ENCODE data around the gene BZW2.
A peak's percentile ranks its signal among the peaks of the same experiment; 100 is the strongest.
"Not testable (repeated sequence)": the region's sequence is repeated elsewhere in the genome, so short reads cannot be mapped to it uniquely, and the experiment has no call there.

The BZW2 gene

GRCh38 chr7:16644636-16645592, 1.1 kb upstream of the BZW2 start:
- peak; percentile 30 to 40 for DNase-seq (ENCODE audit: low read depth in 2 of 2)

- DNase-seq (ENCODE audit: low read depth in 2 of 2), result no peak
Observed at GRCh38 chr7:16646472-16647072, 591 bp downstream of the BZW2 start.

- no peak for DNase-seq (ENCODE audit: low read depth in 2 of 2)
Observed at GRCh38 chr7:16647435-16647960, 1.5 kb downstream of the BZW2 start.

- no peak for DNase-seq (ENCODE audit: low read depth in 2 of 2)
Observed at GRCh38 chr7:16648551-16648950, 2.6 kb downstream of the BZW2 start.

GRCh38 chr7:16649196-16649595, 3.2 kb downstream of the BZW2 start:
- no peak for DNase-seq (ENCODE audit: low read depth in 2 of 2)

GRCh38 chr7:16650266-16650665, 4.3 kb downstream of the BZW2 start:
- DNase-seq (ENCODE audit: low read depth in 2 of 2), result no peak

- DNase-seq (ENCODE audit: low read depth in 2 of 2), result no peak
Observed at GRCh38 chr7:16651396-16652239, 5.6 kb downstream of the BZW2 start.

- DNase-seq (ENCODE audit: low read depth in 2 of 2), result no peak
Observed at GRCh38 chr7:16652240-16652583, 6.2 kb downstream of the BZW2 start.

GRCh38 chr7:16652888-16653287, 6.9 kb downstream of the BZW2 start:
- no peak for DNase-seq (ENCODE audit: low read depth in 2 of 2)

- DNase-seq (ENCODE audit: low read depth in 2 of 2), result no peak
Observed at GRCh38 chr7:16655394-16655793, 9.4 kb downstream of the BZW2 start.

GRCh38 chr7:16656141-16656540, 10.2 kb downstream of the BZW2 start:
- no peak for DNase-seq (ENCODE audit: low read depth in 2 of 2)

- no peak for DNase-seq (ENCODE audit: low read depth in 2 of 2)
Observed at GRCh38 chr7:16657656-16658279, 11.8 kb downstream of the BZW2 start.

GRCh38 chr7:16659854-16660497, 14.0 kb downstream of the BZW2 start:
- DNase-seq (ENCODE audit: low read depth in 2 of 2), result not testable (repeated sequence)

- DNase-seq (ENCODE audit: low read depth in 2 of 2), result no peak
Observed at GRCh38 chr7:16660702-16661464, 14.9 kb downstream of the BZW2 start.

GRCh38 chr7:16661924-16662323, 15.9 kb downstream of the BZW2 start:
- DNase-seq (ENCODE audit: low read depth in 2 of 2), result no peak

GRCh38 chr7:16667355-16667754, 21.4 kb downstream of the BZW2 start:
- no peak for DNase-seq (ENCODE audit: low read depth in 2 of 2)

- no peak for DNase-seq (ENCODE audit: low read depth in 2 of 2)
Observed at GRCh38 chr7:16668049-16668858, 22.3 kb downstream of the BZW2 start.

GRCh38 chr7:16668978-16669377, 23.0 kb downstream of the BZW2 start:
- DNase-seq (ENCODE audit: low read depth in 2 of 2), result no peak

GRCh38 chr7:16669581-16669980, 23.6 kb downstream of the BZW2 start:
- no peak for DNase-seq (ENCODE audit: low read depth in 2 of 2)

- DNase-seq (ENCODE audit: low read depth in 2 of 2), result no peak
Observed at GRCh38 chr7:16670021-16670420, 24.0 kb downstream of the BZW2 start.
